Bronchial epithelial cell (primary cell): Measurements from ENCODE around the gene TNFRSF18. TPM values are rescaled to one million over a fixed set of nuclear protein-coding genes. Genes with fewer than 3 reads are reported as not detected.

ENCODE experiments used
- DNase-seq: peaks from one replicate; pipeline ENCODE4 v3.0.0-alpha.2; 2010; ENCODE audit warnings: low read depth
- FAIRE-seq: peaks from 2 replicates; lab custom pipeline; 2011; peaks lifted over from hg19 to GRCh38; lab: Jason Lieb, UNC
- H3K27me3 ChIP-seq: 2 replicates; pipeline ENCODE4 v1.5.1; 2011; ENCODE audit warnings: low read length; ENCODE audit not compliant: control insufficient read depth, insufficient read depth
- H3K36me3 ChIP-seq: 2 replicates; pipeline ENCODE4 v1.5.1; 2011; ENCODE audit warnings: low read length; ENCODE audit not compliant: control insufficient read depth, insufficient read depth
- H3K4me3 ChIP-seq: 2 replicates; pipeline ENCODE4 v1.5.1; 2011; ENCODE audit warnings: mild to moderate bottlenecking, low read depth, low read length, control low read depth
- total RNA-seq: library from RNA; depleted of rRNA; stranded (reverse); fragments of >200 nt; gene quantifications from 2 replicates; pipeline ENCODE4 v1.2.1, GENCODE V29; 2014
- TF ChIP-seq, protein P1 (sequence below): IDR thresholded peaks from 2 replicates; pipeline ENCODE4 v1.5.1; 2011; ENCODE audit warnings: mild to moderate bottlenecking, moderate library complexity, low read length, control low read depth, inconsistent platforms; ENCODE audit not compliant: insufficient read depth, severe bottlenecking

Gene TNFRSF18
- total RNA-seq, 1 donor from 2014 or later = not detected

DNA sequence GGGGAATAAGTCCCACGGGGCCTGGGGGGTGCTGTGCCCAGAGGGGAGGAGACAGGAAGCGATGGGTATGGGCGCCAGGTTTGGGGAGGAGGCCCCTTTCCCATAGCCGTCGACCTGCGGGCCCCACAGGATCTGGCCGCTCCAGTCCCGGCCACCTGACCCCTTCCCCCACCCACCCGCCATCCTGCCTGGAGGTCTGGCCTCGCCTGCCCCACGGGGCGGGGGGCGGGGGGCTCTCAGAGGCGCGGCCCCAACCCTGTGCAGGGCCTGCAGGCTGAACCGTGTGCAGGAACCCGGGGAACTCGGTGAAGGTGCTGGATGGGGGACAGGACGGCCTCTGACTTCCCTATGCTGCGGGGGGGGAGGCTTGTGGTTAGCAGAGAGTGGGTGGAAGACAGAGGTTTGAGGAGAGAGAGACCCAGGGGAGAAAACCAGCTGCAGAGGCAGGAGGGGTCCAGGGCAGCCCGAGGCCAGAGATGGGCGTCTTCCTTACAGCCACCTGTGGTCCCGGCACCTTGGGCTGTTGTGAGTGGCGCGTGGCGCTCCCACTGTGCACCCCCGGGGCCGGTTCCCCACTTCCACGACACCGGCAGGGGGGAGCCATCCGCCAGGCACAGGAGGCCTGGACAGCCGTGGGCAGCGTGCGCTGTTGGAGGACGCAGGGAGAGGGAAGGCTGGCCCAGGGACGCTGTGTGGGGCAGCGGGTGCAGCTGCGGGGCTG, 2.5 kb upstream of the TNFRSF18 start:
- peaks cover 2% of the 10 kb centered on the region for H3K27me3 ChIP-seq
- TF ChIP-seq, protein P1, sequence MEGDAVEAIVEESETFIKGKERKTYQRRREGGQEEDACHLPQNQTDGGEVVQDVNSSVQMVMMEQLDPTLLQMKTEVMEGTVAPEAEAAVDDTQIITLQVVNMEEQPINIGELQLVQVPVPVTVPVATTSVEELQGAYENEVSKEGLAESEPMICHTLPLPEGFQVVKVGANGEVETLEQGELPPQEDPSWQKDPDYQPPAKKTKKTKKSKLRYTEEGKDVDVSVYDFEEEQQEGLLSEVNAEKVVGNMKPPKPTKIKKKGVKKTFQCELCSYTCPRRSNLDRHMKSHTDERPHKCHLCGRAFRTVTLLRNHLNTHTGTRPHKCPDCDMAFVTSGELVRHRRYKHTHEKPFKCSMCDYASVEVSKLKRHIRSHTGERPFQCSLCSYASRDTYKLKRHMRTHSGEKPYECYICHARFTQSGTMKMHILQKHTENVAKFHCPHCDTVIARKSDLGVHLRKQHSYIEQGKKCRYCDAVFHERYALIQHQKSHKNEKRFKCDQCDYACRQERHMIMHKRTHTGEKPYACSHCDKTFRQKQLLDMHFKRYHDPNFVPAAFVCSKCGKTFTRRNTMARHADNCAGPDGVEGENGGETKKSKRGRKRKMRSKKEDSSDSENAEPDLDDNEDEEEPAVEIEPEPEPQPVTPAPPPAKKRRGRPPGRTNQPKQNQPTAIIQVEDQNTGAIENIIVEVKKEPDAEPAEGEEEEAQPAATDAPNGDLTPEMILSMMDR = no peak
- no peaks in the 10 kb centered on the region for H3K36me3 ChIP-seq
- no peak overlapping the region for H3K4me3 ChIP-seq
- no peak for FAIRE-seq
- no peak for DNase-seq

DNA sequence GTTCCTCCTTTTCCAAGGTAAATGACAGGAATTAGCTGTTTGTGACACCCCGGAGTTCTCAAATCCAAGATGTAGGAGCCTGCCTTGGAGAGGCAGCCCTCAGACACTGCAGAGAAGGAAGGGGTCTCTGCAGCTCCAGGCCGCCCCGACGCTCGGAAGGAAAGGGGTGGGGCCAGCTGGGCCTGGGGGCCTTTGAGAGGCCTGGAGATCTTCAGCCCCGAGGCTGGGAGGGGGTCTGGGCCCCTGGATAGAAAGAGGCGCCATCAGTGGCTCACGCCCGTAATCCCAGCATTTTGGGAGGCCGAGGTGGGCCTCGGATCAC, 1.1 kb upstream of the TNFRSF18 start:
- no peak for DNase-seq
- peaks cover 2% of the 10 kb centered on the region for H3K27me3 ChIP-seq
- no peaks in the 10 kb centered on the region for H3K36me3 ChIP-seq
- no peak for FAIRE-seq
- TF ChIP-seq, protein P1 = no peak
- H3K4me3 ChIP-seq = no peak overlapping the region

DNA sequence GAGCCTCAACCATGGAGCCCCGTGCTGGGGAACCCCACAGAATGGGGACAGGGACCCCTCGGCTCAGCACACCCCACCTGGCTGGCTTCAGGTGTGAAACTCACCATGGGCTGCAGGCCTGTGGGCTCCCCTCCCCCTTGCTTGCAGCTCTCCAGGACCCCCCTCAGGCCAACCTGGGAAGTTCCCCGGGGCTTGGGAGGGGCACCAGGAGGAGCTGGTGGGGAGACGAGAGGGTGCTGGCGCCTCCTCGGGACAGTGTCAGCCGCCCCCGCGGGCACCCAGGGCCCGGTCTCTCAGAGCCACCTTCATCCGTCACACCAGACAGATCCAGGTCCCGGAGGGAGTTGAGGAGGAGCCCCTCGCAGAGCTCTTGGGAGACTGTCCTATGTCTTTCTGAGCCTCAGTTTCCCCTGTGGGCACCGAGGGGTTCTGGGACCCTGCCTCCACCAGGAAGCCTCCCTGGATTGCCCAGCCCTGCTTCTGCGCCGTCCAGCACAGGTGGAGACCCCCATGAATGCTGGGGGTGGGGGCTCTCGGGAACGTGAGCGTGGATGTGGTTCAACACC, 657 bp upstream of the TNFRSF18 start:
- FAIRE-seq = no peak
- H3K4me3 ChIP-seq = no peak overlapping the region
- H3K36me3 ChIP-seq = no peaks in the 10 kb centered on the region
- no peak for DNase-seq
- TF ChIP-seq, protein P1 = no peak
- H3K27me3 ChIP-seq = peaks cover 2% of the 10 kb centered on the region

DNA sequence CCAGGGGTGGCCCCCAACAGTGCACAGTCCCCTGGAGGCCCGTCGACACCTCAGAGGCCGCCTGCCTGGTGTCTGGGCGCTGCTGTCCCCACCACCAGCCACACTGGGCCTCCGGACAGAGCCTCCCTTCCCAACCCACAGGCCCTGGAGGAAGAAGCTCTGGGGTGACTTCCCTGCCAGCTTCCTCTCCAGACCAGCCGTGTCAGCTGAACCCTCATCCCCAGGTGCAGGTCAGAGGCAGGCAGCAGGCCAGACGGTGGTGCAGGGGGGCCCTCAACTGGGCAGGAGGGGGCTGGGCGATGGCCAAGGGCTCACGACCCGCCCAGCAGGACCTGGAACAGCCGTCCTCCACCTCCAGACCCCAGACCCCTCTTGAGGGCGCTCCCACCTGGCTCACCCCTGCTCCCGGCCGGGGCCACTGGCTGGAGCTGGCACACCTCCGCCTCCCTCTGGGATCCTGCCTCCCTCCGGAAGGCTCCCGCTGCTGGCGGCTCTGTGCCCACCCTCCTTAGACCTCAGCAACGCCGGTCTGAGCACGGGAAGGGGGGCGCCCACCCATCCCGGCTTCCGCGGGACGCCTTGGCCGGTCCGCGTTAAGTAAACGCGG, 520 bp downstream of the TNFRSF18 start:
- Histone ChIP-seq H3K27me3 (peaks cover 2% of the 10 kb centered on the region), H3K36me3 (no peaks in the 10 kb centered on the region), H3K4me3 (peak overlapping the region; percentile 25)
- TF ChIP-seq, protein P1 = no peak
- FAIRE-seq (no peak), DNase-seq (no peak)

DNA sequence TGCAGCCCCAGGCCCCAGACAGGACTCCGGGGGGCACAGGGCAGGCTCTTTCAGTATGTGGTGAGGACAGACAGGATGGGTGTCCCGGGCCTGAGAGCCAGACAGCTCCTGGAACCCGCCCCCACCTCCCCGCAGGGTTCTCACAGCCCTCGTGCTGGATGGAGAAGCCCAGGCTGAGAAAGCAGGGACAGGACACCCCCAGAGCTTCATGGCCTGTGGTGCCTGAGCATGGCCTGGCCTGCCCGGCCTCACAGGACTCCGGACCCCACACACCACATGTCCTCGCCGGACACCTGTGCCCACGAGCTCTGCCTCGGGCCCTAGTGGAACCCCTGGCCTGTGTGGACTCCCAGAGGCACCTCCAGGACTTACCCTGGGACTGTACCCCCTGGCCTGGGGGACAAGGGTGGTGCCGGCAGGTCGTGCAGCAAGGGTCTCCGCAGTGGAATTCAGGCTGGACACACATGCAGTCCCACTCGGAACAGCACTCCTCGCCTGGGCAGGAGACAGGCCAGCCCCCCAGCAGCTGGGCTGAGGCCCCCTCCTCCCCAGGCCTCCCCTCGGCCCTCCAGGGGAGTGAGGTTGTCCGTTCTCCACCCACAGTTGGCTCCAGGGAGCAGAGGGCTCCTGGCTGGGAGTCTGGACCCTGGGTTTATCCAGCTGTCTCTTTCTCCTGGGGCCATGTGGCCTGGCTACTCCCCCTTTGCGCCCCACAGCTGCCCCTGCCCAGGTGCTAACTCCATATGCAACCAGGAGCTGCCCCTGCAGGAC, 1.2 kb downstream of the TNFRSF18 start:
- FAIRE-seq (no peak), DNase-seq (no peak)
- H3K4me3 ChIP-seq = no peak overlapping the region
- TF ChIP-seq, protein P1 = no peak
- H3K27me3 ChIP-seq = peaks cover 2% of the 10 kb centered on the region
- no peaks in the 10 kb centered on the region for H3K36me3 ChIP-seq
